SK-N-MC (cell line): Measurements from ENCODE around the gene COL5A2.

Source experiments
- EZH2 ChIP-seq: fragments of 200-600 bp; sonication (generic); IDR thresholded peaks from one replicate; pipeline ENCODE4 v1.6.1; 2017; ENCODE audit warnings: antibody characterized with exemption
- FOXP2 ChIP-seq: optimal IDR thresholded peaks from 2 replicates; pipeline ENCODE3; 2011; ENCODE audit warnings: mild to moderate bottlenecking, moderate library complexity; ENCODE audit not compliant: insufficient read depth; ENCODE audit errors: extremely low read length, control extremely low read depth
- POLR2AphosphoS5 ChIP-seq: IDR thresholded peaks from 2 replicates; pipeline ENCODE4 v1.6.1; 2012; ENCODE audit warnings: mild to moderate bottlenecking, low read depth, low read length, borderline replicate concordance

DNA sequence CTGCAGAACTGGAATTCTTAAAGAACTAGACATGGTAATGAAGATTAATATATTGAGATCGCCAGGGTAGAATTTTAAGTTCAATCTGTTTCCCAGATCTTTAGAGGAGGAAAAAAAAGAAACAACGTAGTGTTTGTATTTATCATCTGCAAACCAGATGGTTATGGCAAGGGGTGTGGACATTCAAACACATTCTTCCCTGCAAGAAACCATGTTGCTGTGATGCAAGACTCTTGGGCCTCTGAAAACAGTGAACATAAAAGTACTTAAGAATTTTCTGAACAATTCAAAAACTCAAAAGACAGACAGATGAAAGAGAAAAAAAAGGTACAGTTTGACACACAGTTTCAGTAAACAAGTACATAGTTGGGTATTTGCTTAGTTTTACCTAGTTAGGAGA, 35.6 kb downstream of the COL5A2 start:
- TF ChIP-seq FOXP2 (no peak), POLR2AphosphoS5 (no peak), EZH2 (no peak)
